HFFc6 (cell line): ENCODE measurements around the gene CTSH. TPM values are rescaled to one million over a fixed set of nuclear protein-coding genes. Genes with fewer than 3 reads are reported as not detected.

Experiments
- DNase-seq: peaks from one replicate; pipeline ENCODE4 v3.0.0-alpha.2; 2018
- H3K27ac Mint-ChIP-seq: 2 replicates; pipeline ENCODE4 v1.8.0; 2020; ENCODE audit warnings: mild to moderate bottlenecking, mixed read lengths
- H3K27me3 Mint-ChIP-seq: 2 replicates; pipeline ENCODE4 v1.8.0; 2021; ENCODE audit warnings: mild to moderate bottlenecking, moderate library complexity, mixed read lengths; ENCODE audit not compliant: insufficient read depth
- H3K36me3 Mint-ChIP-seq: 2 replicates; pipeline ENCODE4 v1.8.0; 2021; ENCODE audit warnings: low read depth, mixed read lengths
- H3K4me1 Mint-ChIP-seq: 2 replicates; pipeline ENCODE4 v1.8.0; 2020; ENCODE audit warnings: low read depth, mixed read lengths
- H3K4me3 Mint-ChIP-seq: 2 replicates; pipeline ENCODE4 v1.8.0; 2020; ENCODE audit warnings: mild to moderate bottlenecking, moderate library complexity, mixed read lengths
- H3K9me3 Mint-ChIP-seq: 2 replicates; pipeline ENCODE4 v1.8.0; 2020; ENCODE audit warnings: mild to moderate bottlenecking, mixed read lengths
- CTCF ChIP-seq: fragments of 200-600 bp; sonication (generic); IDR thresholded peaks from 2 replicates; pipeline ENCODE4 v1.5.0; 2021; ENCODE audit warnings: antibody characterized with exemption, mild to moderate bottlenecking
- total RNA-seq, 6 experiments: library from RNA; stranded (reverse); fragmentation: NEBNext Ultra II Directional; extraction: Animal tissue kit (Norgen Biotek cat#: 25700); gene quantifications; 2 replicates in 1 of 6; 3 replicates in 5 of 6; pipeline ENCODE4 v1.2.3, GENCODE V29; 2021

The CTSH gene
- total RNA-seq, 6 experiments from 2014 or later: 0.20 to 0.53 (median 0.38) TPM; not detected in 1

- no peaks in the 10 kb centered on the region for H3K4me1 Mint-ChIP-seq
- no peak overlapping the region for H3K4me3 Mint-ChIP-seq
- no peaks in the 10 kb centered on the region for H3K36me3 Mint-ChIP-seq
- H3K27ac Mint-ChIP-seq: no peak overlapping the region
- H3K9me3 Mint-ChIP-seq: no peaks in the 10 kb centered on the region
- no peak for DNase-seq
- TF ChIP-seq CTCF: no peak
- peaks cover 32% of the 10 kb centered on the region for H3K27me3 Mint-ChIP-seq
These were observed 7.6 kb downstream of the CTSH start for GRCh38 chr15:78937132-78937739.

- no peak for TF ChIP-seq CTCF
- H3K27ac Mint-ChIP-seq: no peak overlapping the region
- H3K36me3 Mint-ChIP-seq: no peaks in the 10 kb centered on the region
- no peak overlapping the region for H3K4me3 Mint-ChIP-seq
- H3K9me3 Mint-ChIP-seq: no peaks in the 10 kb centered on the region
- DNase-seq: no peak
- H3K4me1 Mint-ChIP-seq: peaks cover 15% of the 10 kb centered on the region
- H3K27me3 Mint-ChIP-seq: peaks cover 40% of the 10 kb centered on the region
These were observed 10.2 kb downstream of the CTSH start for GRCh38 chr15:78934655-78935023.

- no peak overlapping the region for H3K4me3 Mint-ChIP-seq
- H3K27ac Mint-ChIP-seq: no peak overlapping the region
- H3K9me3 Mint-ChIP-seq: no peaks in the 10 kb centered on the region
- no peaks in the 10 kb centered on the region for H3K36me3 Mint-ChIP-seq
- H3K4me1 Mint-ChIP-seq: peaks cover 15% of the 10 kb centered on the region
- peaks cover 42% of the 10 kb centered on the region for H3K27me3 Mint-ChIP-seq
- TF ChIP-seq CTCF: no peak
- no peak for DNase-seq
These were observed 10.8 kb downstream of the CTSH start for GRCh38 chr15:78933823-78934654.

GRCh38 chr15:78933187-78933822, 11.5 kb downstream of the CTSH start:
- Mint-ChIP-seq H3K27ac (no peak overlapping the region), H3K27me3 (peaks cover 39% of the 10 kb centered on the region), H3K9me3 (no peaks in the 10 kb centered on the region), H3K36me3 (no peaks in the 10 kb centered on the region), H3K4me3 (no peak overlapping the region), H3K4me1 (peaks cover 15% of the 10 kb centered on the region)
- DNase-seq: no peak
- TF ChIP-seq CTCF: no peak

- Mint-ChIP-seq H3K4me1 (peaks cover 15% of the 10 kb centered on the region), H3K9me3 (no peaks in the 10 kb centered on the region), H3K4me3 (no peak overlapping the region), H3K27ac (no peak overlapping the region), H3K36me3 (no peaks in the 10 kb centered on the region), H3K27me3 (peaks cover 40% of the 10 kb centered on the region)
- no peak for TF ChIP-seq CTCF
- DNase-seq: no peak
These were observed 12.5 kb downstream of the CTSH start for GRCh38 chr15:78932258-78932808.
